Ascending aorta (tissue), 2 donors: Measurements from ENCODE around the gene COL19A1. TPM values are rescaled to one million over a fixed set of nuclear protein-coding genes. Genes with fewer than 3 reads are reported as not detected.

Experiments used
- DNase-seq, 2 donors: peaks; one replicate each; pipeline ENCODE4 v3.0.0-alpha.2; 2019; ENCODE audit warnings: low spot score in 2 of 2
- H3K27ac ChIP-seq, 2 donors: fragments of 200-600 bp; sonication (generic); one replicate each; pipeline ENCODE4 v1.5.1; 2016 to 2017; ENCODE audit warnings: mild to moderate bottlenecking in 1 of 2
- H3K27me3 ChIP-seq: fragments of 200-600 bp; sonication (generic); one replicate; pipeline ENCODE4 v1.5.1; 2017
- H3K36me3 ChIP-seq, 2 donors: fragments of 200-600 bp; sonication (generic); one replicate each; pipeline ENCODE4 v1.5.1; 2016
- H3K4me1 ChIP-seq, 2 donors: fragments of 200-600 bp; sonication (generic); one replicate each; pipeline ENCODE4 v1.5.1; 2016 to 2017; ENCODE audit warnings: mild to moderate bottlenecking in 1 of 2
- H3K4me3 ChIP-seq, 2 donors: fragments of 200-600 bp; sonication (generic); one replicate each; pipeline ENCODE4 v1.5.1; 2016 to 2017; ENCODE audit warnings: mild to moderate bottlenecking in 1 of 2
- H3K9me3 ChIP-seq, 2 donors: fragments of 200-600 bp; sonication (generic); one replicate each; pipeline ENCODE4 v1.5.1; 2016
- intact Hi-C: fragments of 100-400 bp; cut with DNase I; formaldehyde crosslinking; loops from one replicate; pipeline ENCODE4 v1.15.1; 2023
- total RNA-seq: library from RNA; depleted of rRNA; stranded (reverse); fragments of >200 nt; gene quantifications from one replicate; pipeline ENCODE4 v1.1.0, GENCODE V29; 2016
- TF ChIP-seq, protein P1 (sequence below), 3 experiments: fragments of 200-600 bp in 2 of 3; fragments of 450-650 bp in 1 of 3; sonication (generic) in 2 of 3; IDR thresholded peaks; one replicate each; pipeline ENCODE4 v1.5.1; 2016 to 2019; ENCODE audit warnings: antibody characterized with exemption in 3 of 3, mild to moderate bottlenecking in 1 of 3, moderate library complexity in 1 of 3

Gene COL19A1
- total RNA-seq, 1 donor from 2014 or later = not detected

DNA sequence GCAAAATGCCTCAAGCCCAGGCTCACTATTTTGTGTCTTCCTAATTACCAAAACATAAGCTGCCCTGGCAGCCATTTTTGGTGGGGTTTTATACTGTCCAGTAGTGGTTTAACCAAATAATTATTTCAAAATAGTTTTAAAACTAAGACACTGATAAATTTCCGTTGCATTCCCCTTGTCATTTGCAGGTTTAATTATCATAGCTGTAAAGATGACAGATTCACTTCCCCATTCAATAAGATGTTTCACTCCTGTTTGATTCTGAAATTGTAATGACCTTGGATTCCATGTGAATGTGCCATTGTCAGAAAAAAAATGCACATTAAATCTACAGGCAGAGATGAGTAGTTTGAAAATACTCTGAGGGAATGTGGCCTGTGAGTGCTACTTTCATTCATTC, 264.5 kb downstream of the COL19A1 start:
- no peak overlapping the region for H3K4me3 ChIP-seq
- no peak for DNase-seq

DNA sequence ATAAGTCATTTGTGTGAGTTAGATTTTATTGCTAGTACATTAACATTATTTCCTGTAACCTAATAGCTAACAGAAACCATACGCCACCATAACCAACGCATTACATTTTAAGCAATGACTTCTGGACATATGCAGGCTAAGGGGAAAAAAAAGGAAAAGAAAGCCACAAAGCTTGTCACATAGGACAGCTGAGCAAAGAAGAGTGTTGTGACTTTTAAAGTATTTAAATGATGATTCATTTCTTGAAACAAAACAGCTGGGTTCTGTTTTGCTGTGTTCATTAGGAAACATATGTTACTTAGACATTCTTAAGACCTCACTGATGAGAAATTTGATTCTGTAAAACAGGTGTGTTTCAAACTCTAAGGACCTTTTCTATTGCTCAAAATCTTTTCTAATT, 265.2 kb downstream of the COL19A1 start:
- Histone ChIP-seq H3K27me3 (no peaks in the 10 kb centered on the region), H3K9me3 (no peaks in the 10 kb centered on the region)
- intact Hi-C loops = no loop called here

More for the DNA sequence above, 264.5 kb downstream of the COL19A1 start:
- Histone ChIP-seq H3K36me3 (no peaks in the 10 kb centered on the region), H3K9me3 (no peaks in the 10 kb centered on the region), H3K27me3 (no peaks in the 10 kb centered on the region), H3K4me1 (no peaks in the 10 kb centered on the region), H3K27ac (no peak overlapping the region)
- TF ChIP-seq, protein P1, sequence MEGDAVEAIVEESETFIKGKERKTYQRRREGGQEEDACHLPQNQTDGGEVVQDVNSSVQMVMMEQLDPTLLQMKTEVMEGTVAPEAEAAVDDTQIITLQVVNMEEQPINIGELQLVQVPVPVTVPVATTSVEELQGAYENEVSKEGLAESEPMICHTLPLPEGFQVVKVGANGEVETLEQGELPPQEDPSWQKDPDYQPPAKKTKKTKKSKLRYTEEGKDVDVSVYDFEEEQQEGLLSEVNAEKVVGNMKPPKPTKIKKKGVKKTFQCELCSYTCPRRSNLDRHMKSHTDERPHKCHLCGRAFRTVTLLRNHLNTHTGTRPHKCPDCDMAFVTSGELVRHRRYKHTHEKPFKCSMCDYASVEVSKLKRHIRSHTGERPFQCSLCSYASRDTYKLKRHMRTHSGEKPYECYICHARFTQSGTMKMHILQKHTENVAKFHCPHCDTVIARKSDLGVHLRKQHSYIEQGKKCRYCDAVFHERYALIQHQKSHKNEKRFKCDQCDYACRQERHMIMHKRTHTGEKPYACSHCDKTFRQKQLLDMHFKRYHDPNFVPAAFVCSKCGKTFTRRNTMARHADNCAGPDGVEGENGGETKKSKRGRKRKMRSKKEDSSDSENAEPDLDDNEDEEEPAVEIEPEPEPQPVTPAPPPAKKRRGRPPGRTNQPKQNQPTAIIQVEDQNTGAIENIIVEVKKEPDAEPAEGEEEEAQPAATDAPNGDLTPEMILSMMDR (IDR thresholded peaks at IDR 0.05) = no peak
- intact Hi-C loops = no loop called here

DNA sequence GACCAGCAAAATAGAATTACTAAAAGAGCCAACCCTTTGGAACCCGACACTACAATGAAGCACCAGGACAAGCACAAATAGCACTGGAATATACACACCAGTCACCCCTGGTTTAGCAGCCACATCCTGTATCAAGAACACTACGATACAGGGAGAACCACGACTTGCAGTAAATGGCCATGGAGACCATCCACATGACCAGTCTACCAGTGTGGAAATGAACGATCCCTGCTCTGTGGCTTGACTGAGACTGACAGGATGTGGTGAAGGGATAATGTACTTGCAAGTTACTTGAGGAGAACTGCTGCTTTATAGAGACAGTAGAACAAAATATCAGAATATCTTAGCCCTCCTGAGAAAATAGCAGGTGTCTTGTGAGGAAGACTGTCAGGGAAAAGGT, 266.9 kb downstream of the COL19A1 start:
- Histone ChIP-seq H3K36me3 (no peaks in the 10 kb centered on the region), H3K27ac (no peak overlapping the region), H3K9me3 (no peaks in the 10 kb centered on the region), H3K4me3 (no peak overlapping the region), H3K27me3 (no peaks in the 10 kb centered on the region), H3K4me1 (no peaks in the 10 kb centered on the region)
- intact Hi-C loops = no loop called here
- DNase-seq = no peak
- TF ChIP-seq, protein P1 (IDR thresholded peaks at IDR 0.05) = no peak

More for the DNA sequence above, 265.2 kb downstream of the COL19A1 start:
- Histone ChIP-seq H3K4me1 (no peaks in the 10 kb centered on the region), H3K4me3 (no peak overlapping the region), H3K36me3 (no peaks in the 10 kb centered on the region), H3K27ac (no peak overlapping the region)
- TF ChIP-seq, protein P1 (IDR thresholded peaks at IDR 0.05) = no peak
- no peak for DNase-seq

DNA sequence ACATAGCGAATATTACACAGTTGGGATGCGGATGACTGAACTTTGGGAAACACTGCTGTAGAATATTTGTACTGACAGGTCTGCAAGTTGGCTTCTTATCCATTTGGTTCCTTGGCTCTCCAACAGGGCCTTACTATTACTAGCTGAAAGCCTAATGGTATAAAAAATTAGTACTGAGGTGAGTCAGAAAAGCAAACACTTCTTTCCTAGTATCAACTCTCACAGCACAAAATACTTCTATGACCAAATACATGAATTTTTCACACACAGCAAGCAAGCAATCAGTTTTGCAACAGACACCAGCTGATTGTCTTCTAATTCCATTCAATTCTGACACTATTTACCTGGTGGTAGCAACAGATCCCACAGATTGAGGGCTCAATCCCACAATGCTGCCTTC, 268.2 kb downstream of the COL19A1 start:
- Histone ChIP-seq H3K4me1 (no peaks in the 10 kb centered on the region), H3K36me3 (no peaks in the 10 kb centered on the region), H3K4me3 (no peak overlapping the region), H3K9me3 (no peaks in the 10 kb centered on the region), H3K27ac (no peak overlapping the region), H3K27me3 (no peaks in the 10 kb centered on the region)
- TF ChIP-seq, protein P1 (IDR thresholded peaks at IDR 0.05) = no peak
- intact Hi-C loops = no loop called here
- no peak for DNase-seq

DNA sequence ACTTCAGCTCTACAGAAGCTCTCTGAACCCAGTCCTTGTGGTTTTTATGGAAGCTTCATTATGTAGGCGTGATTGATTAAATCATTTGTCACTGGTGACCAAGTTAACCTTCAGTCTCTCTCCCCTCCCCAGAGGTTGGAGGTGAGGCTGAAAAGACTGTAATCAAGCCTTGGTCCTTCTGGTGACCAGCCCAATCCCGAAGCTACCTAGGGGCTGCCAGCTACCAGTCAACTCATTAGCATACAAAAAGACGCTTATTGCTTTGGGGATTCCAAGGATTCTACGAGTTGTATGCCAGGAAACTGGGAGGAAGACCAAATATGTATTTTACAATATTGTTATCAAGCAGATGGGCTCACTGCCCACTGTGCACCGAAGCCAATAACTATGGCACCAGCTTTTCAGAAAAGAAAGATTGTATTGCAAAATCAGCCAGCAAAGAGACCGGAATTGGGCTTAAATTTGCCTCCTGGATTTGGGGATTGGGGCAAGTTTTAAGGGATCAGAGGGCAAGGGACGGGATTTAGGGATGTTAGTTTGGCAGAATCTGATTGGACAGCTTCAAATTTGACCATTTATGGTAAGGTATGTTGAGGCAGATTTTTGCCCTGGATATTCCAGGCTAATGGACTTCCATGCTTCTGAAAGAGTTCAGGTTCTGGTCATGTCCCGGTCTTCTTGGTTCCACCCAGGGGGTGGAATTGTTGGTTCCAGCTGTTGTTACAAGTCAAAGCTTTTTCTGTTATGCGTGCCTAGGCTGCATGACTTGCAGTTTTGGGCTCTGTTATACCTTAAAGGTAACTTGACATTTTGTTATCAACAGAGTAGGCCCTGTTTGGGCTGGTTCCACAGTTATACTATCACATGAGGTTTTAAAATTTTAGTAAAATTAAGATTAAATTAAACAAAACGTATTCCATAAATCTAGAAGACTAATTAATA, 269.1 kb downstream of the COL19A1 start:
- no peaks in the 10 kb centered on the region for H3K27me3 ChIP-seq
- no peaks in the 10 kb centered on the region for H3K9me3 ChIP-seq
- intact Hi-C loops = no loop called here
- H3K36me3 ChIP-seq = no peaks in the 10 kb centered on the region
- TF ChIP-seq, protein P1 (IDR thresholded peaks at IDR 0.05) = no peak
- no peak for DNase-seq
- H3K4me3 ChIP-seq = no peak overlapping the region
- H3K4me1 ChIP-seq = no peaks in the 10 kb centered on the region
- no peak overlapping the region for H3K27ac ChIP-seq
